Neural cell (in vitro differentiated cells): ENCODE results near the gene ABCG8. TPM values are rescaled to one million over a fixed set of nuclear protein-coding genes. Genes with fewer than 3 reads are reported as not detected.

Source experiments
- H2AFZ ChIP-seq: fragments of 200-600, 300-800 bp; sonication (generic), shearing (Covaris generic); 2 replicates; pipeline ENCODE4 v1.6.0; 2014; ENCODE audit warnings: low read depth, mild to moderate bottlenecking, antibody characterized with exemption, low read length, moderate library complexity
- H3F3A ChIP-seq: fragments of 200-600 bp; shearing (Covaris generic); 2 replicates; pipeline ENCODE4 v1.6.1; 2016; ENCODE audit warnings: mild to moderate bottlenecking, moderate library complexity, mixed read lengths, antibody characterized with exemption, low read length; ENCODE audit not compliant: insufficient read depth, poor library complexity, severe bottlenecking
- H3K27ac ChIP-seq: fragments of 200-600, 300-800 bp; sonication (generic), shearing (Covaris generic); 2 replicates; pipeline ENCODE4 v1.5.1; 2014; ENCODE audit warnings: mild to moderate bottlenecking, low read length, moderate library complexity
- H3K27me3 ChIP-seq: fragments of 300-800, 200-600 bp; sonication (generic), shearing (Covaris generic); 2 replicates; pipeline ENCODE4 v1.6.0; 2014; ENCODE audit warnings: mild to moderate bottlenecking, low read depth, low read length, moderate library complexity; ENCODE audit not compliant: insufficient read depth
- H3K36me3 ChIP-seq: fragments of 300-800, 200-600 bp; sonication (generic), shearing (Covaris generic); 2 replicates; pipeline ENCODE4 v1.5.1; 2014; ENCODE audit warnings: mild to moderate bottlenecking, antibody characterized with exemption, low read length, moderate library complexity; ENCODE audit not compliant: insufficient read depth
- H3K4me2 ChIP-seq: fragments of 300-800, 200-600 bp; sonication (generic), shearing (Covaris generic); 2 replicates; pipeline ENCODE4 v1.6.0; 2014; ENCODE audit warnings: mild to moderate bottlenecking, low read length
- H3K4me3 ChIP-seq: fragments of 300-800, 200-600 bp; sonication (generic), shearing (Covaris generic); 2 replicates; pipeline ENCODE4 v1.5.1; 2014; ENCODE audit warnings: mild to moderate bottlenecking, low read length, moderate library complexity
- H3K79me2 ChIP-seq: fragments of 200-600 bp; shearing (Covaris generic); replicated peaks from 2 replicates; pipeline ENCODE4 v1.6.0; 2014; ENCODE audit warnings: mild to moderate bottlenecking, low read length, moderate library complexity; ENCODE audit not compliant: insufficient read depth
- H3K9ac ChIP-seq: fragments of 300-800, 200-600 bp; sonication (generic), shearing (Covaris generic); 2 replicates; pipeline ENCODE4 v1.6.1; 2016; ENCODE audit warnings: mild to moderate bottlenecking, low read length, mixed read lengths
- H3K9me2 ChIP-seq: fragments of 200-600 bp; shearing (Covaris generic); 2 replicates; pipeline ENCODE4 v1.6.1; 2016; ENCODE audit warnings: mild to moderate bottlenecking, low read length, mixed read lengths; ENCODE audit not compliant: insufficient read depth
- H3K9me3 ChIP-seq: fragments of 200-600, 300-800 bp; sonication (generic), shearing (Covaris generic); 2 replicates; pipeline ENCODE4 v1.6.1; 2016; ENCODE audit warnings: mild to moderate bottlenecking, mixed run types, low read length, moderate library complexity, mixed read lengths
- H4K20me1 ChIP-seq: fragments of 200-600 bp; shearing (Covaris generic); 2 replicates; pipeline ENCODE4 v1.6.1; 2016; ENCODE audit warnings: mild to moderate bottlenecking, mixed run types; ENCODE audit not compliant: insufficient read depth
- CTCF ChIP-seq: fragments of 450-650 bp; IDR thresholded peaks from 2 replicates; pipeline ENCODE4 v1.5.1; 2014; ENCODE audit warnings: antibody characterized with exemption, mild to moderate bottlenecking, moderate library complexity; ENCODE audit not compliant: poor library complexity, severe bottlenecking
- EP300 ChIP-seq: fragments of 450-650 bp; conservative IDR thresholded peaks from 2 replicates; pipeline ENCODE4 v1.6.1; 2014; ENCODE audit warnings: antibody characterized with exemption, mild to moderate bottlenecking, moderate library complexity; ENCODE audit not compliant: poor library complexity, severe bottlenecking
- EZH2 ChIP-seq: fragments of 200-600, 300-800 bp; shearing (Covaris generic), sonication (generic); IDR thresholded peaks from 2 replicates; pipeline ENCODE4 v1.6.1; 2014; ENCODE audit warnings: antibody characterized with exemption, low read length, borderline replicate concordance, mild to moderate bottlenecking; ENCODE audit not compliant: insufficient read depth, poor library complexity, severe bottlenecking
- MXI1 ChIP-seq: fragments of 450-650 bp; conservative IDR thresholded peaks from 2 replicates; pipeline ENCODE4 v1.6.1; 2014; ENCODE audit warnings: antibody characterized with exemption, mild to moderate bottlenecking; ENCODE audit not compliant: poor library complexity, severe bottlenecking
- POLR2AphosphoS5 ChIP-seq: IDR thresholded peaks from 2 replicates; pipeline ENCODE4 v1.6.1; 2012
- RAD21 ChIP-seq: fragments of 450-650 bp; conservative IDR thresholded peaks from 2 replicates; pipeline ENCODE4 v1.6.1; 2014; ENCODE audit warnings: antibody characterized with exemption, mild to moderate bottlenecking, moderate library complexity
- SMC3 ChIP-seq: fragments of 450-650 bp; conservative IDR thresholded peaks from 2 replicates; pipeline ENCODE4 v1.6.1; 2014; ENCODE audit warnings: antibody characterized with exemption, mild to moderate bottlenecking, moderate library complexity; ENCODE audit not compliant: poor library complexity
- TAF1 ChIP-seq: IDR thresholded peaks from 2 replicates; pipeline ENCODE4 v1.6.1; 2012; ENCODE audit warnings: low read depth
- polyA plus RNA-seq: library from polyadenylated mRNA; depleted of rRNA; stranded (reverse); fragments of >200 nt; gene quantifications from 2 replicates; pipeline ENCODE4 v1.2.3, GENCODE V29; 2014
- TF ChIP-seq, protein P1 (sequence below): IDR thresholded peaks from 2 replicates; pipeline ENCODE4 v1.6.1; 2012; ENCODE audit warnings: borderline replicate concordance

Gene ABCG8
- polyA plus RNA-seq, 1 donor from 2014 or later: 0.05 TPM

DNA sequence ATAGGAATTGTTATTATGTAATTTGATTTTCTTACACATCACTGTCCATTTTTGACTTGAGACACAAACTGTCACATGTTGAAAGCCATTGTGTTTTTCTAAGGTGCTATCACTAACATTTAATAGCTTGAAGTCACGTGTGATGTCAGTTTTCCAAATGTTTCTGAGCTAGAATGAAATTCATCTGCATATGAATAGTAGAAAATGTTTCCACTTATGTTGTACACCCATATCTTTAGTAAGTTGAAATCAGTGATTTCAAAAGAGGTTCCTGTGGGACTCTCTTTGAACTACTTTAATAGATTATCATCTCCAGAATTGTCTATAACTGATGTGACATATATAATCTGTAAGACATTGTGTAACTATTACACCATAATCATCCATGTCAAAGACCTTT, 27.9 kb upstream of the ABCG8 start:
- peak overlapping the region; percentile 19 for H3K4me3 ChIP-seq
- H3K79me2 ChIP-seq: no peaks in the 10 kb centered on the region
- H4K20me1 ChIP-seq: no peaks in the 10 kb centered on the region
- H3K4me2 ChIP-seq: no peak overlapping the region
- H3K9me2 ChIP-seq: no peaks in the 10 kb centered on the region
- H3K9me3 ChIP-seq: no peaks in the 10 kb centered on the region
- H3K36me3 ChIP-seq: no peaks in the 10 kb centered on the region
- H3K9ac ChIP-seq: no peak overlapping the region
- TF ChIP-seq MXI1 (no peak), TAF1 (no peak), POLR2AphosphoS5 (peak; percentile 71), SMC3 (no peak), EZH2 (no peak), RAD21 (no peak), CTCF (no peak), EP300 (peak; percentile 88)
- TF ChIP-seq, protein P1, sequence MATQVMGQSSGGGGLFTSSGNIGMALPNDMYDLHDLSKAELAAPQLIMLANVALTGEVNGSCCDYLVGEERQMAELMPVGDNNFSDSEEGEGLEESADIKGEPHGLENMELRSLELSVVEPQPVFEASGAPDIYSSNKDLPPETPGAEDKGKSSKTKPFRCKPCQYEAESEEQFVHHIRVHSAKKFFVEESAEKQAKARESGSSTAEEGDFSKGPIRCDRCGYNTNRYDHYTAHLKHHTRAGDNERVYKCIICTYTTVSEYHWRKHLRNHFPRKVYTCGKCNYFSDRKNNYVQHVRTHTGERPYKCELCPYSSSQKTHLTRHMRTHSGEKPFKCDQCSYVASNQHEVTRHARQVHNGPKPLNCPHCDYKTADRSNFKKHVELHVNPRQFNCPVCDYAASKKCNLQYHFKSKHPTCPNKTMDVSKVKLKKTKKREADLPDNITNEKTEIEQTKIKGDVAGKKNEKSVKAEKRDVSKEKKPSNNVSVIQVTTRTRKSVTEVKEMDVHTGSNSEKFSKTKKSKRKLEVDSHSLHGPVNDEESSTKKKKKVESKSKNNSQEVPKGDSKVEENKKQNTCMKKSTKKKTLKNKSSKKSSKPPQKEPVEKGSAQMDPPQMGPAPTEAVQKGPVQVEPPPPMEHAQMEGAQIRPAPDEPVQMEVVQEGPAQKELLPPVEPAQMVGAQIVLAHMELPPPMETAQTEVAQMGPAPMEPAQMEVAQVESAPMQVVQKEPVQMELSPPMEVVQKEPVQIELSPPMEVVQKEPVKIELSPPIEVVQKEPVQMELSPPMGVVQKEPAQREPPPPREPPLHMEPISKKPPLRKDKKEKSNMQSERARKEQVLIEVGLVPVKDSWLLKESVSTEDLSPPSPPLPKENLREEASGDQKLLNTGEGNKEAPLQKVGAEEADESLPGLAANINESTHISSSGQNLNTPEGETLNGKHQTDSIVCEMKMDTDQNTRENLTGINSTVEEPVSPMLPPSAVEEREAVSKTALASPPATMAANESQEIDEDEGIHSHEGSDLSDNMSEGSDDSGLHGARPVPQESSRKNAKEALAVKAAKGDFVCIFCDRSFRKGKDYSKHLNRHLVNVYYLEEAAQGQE: no peak
- H2AFZ ChIP-seq: no peak overlapping the region
- no peaks in the 10 kb centered on the region for H3K27me3 ChIP-seq
- H3K27ac ChIP-seq: no peak overlapping the region
- no peaks in the 10 kb centered on the region for H3F3A ChIP-seq

DNA sequence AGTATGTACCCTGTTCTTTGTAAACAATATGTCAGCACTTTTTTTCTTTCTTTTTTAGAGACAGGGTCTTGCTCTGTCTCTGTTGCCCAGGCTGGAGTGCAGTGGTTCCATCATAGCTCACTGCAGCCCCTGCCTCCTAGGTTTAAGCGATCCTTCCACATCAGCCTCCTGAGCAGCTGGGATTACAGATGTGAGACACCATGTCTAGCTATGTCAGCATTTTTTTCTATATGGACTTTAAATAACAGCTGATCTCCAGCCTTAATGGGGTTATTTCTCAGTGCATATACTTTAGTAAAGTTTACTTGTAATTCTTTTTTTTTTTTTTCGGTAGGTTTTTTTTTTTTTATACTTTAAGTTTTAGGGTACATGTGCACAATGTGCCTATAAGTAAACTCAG, 26.8 kb upstream of the ABCG8 start:
- Histone ChIP-seq H3K9me2 (no peaks in the 10 kb centered on the region), H3K27ac (no peak overlapping the region), H3K79me2 (no peaks in the 10 kb centered on the region), H3K27me3 (no peaks in the 10 kb centered on the region), H3K4me3 (no peak overlapping the region), H2AFZ (no peak overlapping the region), H3K9me3 (no peaks in the 10 kb centered on the region), H3F3A (no peaks in the 10 kb centered on the region), H3K36me3 (no peaks in the 10 kb centered on the region), H4K20me1 (no peaks in the 10 kb centered on the region), H3K4me2 (no peak overlapping the region), H3K9ac (no peak overlapping the region)
- TF ChIP-seq RAD21 (no peak), EP300 (no peak), CTCF (no peak), POLR2AphosphoS5 (no peak), MXI1 (no peak), EZH2 (no peak), SMC3 (no peak)
- TF ChIP-seq, protein P1: no peak
